Chondrocyte (in vitro differentiated cells): ENCODE results near the gene TMEM33. TPM values are rescaled to one million over a fixed set of nuclear protein-coding genes. Genes with fewer than 3 reads are reported as not detected.

ENCODE experiments used
- DNase-seq: peaks from one replicate; pipeline ENCODE4 v3.0.0; 2021; ENCODE audit warnings: mixed read lengths, low spot score
- H3K27ac Mint-ChIP-seq: one replicate; pipeline ENCODE4 v1.8.0; 2021; ENCODE audit warnings: mild to moderate bottlenecking, moderate library complexity, mixed read lengths; ENCODE audit not compliant: unreplicated experiment
- H3K27me3 Mint-ChIP-seq: 2 replicates; pipeline ENCODE4 v1.8.0; 2021; ENCODE audit warnings: low read depth, mixed read lengths
- H3K36me3 Mint-ChIP-seq: 2 replicates; pipeline ENCODE4 v1.8.0; 2021; ENCODE audit warnings: low read depth, mixed read lengths
- H3K4me1 Mint-ChIP-seq: 2 replicates; pipeline ENCODE4 v1.8.0; 2021; ENCODE audit warnings: low read depth, mild to moderate bottlenecking, mixed read lengths
- H3K4me3 Mint-ChIP-seq: one replicate; pipeline ENCODE4 v1.8.0; 2021; ENCODE audit warnings: mild to moderate bottlenecking, moderate library complexity, mixed read lengths; ENCODE audit not compliant: unreplicated experiment
- H3K9me3 Mint-ChIP-seq: 2 replicates; pipeline ENCODE4 v1.8.0; 2021; ENCODE audit warnings: low read depth, mixed read lengths
- long read RNA-seq: library from polyadenylated mRNA; stranded (forward); transcript quantifications from one replicate; pipeline ENCODE4 v2.0.0, GENCODE V29; 2021
- total RNA-seq: library from RNA; stranded (reverse); gene quantifications from 3 replicates; pipeline ENCODE4 v1.2.1, GENCODE V29; 2021
- TF ChIP-seq, protein P1 (sequence below): fragments of 200-600 bp; sonication (generic); IDR thresholded peaks from 2 replicates; pipeline ENCODE4 v1.5.0; 2021; ENCODE audit warnings: antibody characterized with exemption, mild to moderate bottlenecking, moderate library complexity

The TMEM33 gene
- 49.9 to 53.1 TPM (median 50.8 TPM) in 3 replicates for total RNA-seq
- long read RNA-seq, full-length matches to known transcripts: 18 of 22 reads
- long read RNA-seq, partial matches to known transcripts: 3 of 22 reads
- long read RNA-seq, other reads (novel, unspliced or antisense): 1 of 22 reads

- peaks cover 30% of the 10 kb centered on the region for H3K4me1 Mint-ChIP-seq
- peaks cover 4% of the 10 kb centered on the region for H3K36me3 Mint-ChIP-seq
- DNase-seq: no peak
- H3K9me3 Mint-ChIP-seq: peaks cover 4% of the 10 kb centered on the region
- H3K27ac Mint-ChIP-seq: peak within 1 kb of the TSS; percentile 93
- peaks cover 14% of the 10 kb centered on the region for H3K27me3 Mint-ChIP-seq
- TF ChIP-seq, protein P1, sequence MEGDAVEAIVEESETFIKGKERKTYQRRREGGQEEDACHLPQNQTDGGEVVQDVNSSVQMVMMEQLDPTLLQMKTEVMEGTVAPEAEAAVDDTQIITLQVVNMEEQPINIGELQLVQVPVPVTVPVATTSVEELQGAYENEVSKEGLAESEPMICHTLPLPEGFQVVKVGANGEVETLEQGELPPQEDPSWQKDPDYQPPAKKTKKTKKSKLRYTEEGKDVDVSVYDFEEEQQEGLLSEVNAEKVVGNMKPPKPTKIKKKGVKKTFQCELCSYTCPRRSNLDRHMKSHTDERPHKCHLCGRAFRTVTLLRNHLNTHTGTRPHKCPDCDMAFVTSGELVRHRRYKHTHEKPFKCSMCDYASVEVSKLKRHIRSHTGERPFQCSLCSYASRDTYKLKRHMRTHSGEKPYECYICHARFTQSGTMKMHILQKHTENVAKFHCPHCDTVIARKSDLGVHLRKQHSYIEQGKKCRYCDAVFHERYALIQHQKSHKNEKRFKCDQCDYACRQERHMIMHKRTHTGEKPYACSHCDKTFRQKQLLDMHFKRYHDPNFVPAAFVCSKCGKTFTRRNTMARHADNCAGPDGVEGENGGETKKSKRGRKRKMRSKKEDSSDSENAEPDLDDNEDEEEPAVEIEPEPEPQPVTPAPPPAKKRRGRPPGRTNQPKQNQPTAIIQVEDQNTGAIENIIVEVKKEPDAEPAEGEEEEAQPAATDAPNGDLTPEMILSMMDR: peak; percentile 54
- H3K4me3 Mint-ChIP-seq: peak within 1 kb of the TSS; percentile 99
Observed at GRCh38 chr4:41934901-41935651, at the start of gene TMEM33. Gene TMEM33, plus strand, starts transcription at chr4:41935429. Its CDS starts 56 bp downstream, at chr4:41935485.

DNA sequence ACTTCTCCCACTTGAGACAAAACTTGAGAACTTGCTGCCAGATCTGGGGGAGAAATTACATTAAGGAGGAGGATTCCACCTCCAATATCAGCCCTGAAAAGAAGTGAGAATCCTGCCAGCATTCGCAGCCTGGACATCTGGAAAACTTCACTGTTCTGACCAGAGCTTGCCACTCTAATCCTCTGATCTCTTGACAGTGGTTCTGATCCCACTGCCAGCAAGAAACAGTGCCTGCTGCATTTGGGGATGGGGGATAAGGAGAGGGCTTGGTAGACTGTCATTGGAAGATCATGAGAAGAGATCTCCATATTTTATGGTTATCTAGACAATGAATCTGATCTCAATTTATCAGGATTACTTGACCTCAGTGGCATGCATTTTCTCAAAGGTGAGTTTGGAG, 49.8 kb upstream of the TMEM33 start:
- Mint-ChIP-seq H3K4me3 (no peak overlapping the region), H3K27me3 (peaks cover 76% of the 10 kb centered on the region), H3K4me1 (peaks cover 13% of the 10 kb centered on the region), H3K9me3 (no peaks in the 10 kb centered on the region), H3K36me3 (no peaks in the 10 kb centered on the region), H3K27ac (no peak overlapping the region)
- DNase-seq: no peak
- TF ChIP-seq, protein P1: no peak

GRCh38 chr4:41887277-41887676, 48.0 kb upstream of the TMEM33 start:
- H3K4me1 Mint-ChIP-seq: no peaks in the 10 kb centered on the region
- no peak overlapping the region for H3K4me3 Mint-ChIP-seq

DNA sequence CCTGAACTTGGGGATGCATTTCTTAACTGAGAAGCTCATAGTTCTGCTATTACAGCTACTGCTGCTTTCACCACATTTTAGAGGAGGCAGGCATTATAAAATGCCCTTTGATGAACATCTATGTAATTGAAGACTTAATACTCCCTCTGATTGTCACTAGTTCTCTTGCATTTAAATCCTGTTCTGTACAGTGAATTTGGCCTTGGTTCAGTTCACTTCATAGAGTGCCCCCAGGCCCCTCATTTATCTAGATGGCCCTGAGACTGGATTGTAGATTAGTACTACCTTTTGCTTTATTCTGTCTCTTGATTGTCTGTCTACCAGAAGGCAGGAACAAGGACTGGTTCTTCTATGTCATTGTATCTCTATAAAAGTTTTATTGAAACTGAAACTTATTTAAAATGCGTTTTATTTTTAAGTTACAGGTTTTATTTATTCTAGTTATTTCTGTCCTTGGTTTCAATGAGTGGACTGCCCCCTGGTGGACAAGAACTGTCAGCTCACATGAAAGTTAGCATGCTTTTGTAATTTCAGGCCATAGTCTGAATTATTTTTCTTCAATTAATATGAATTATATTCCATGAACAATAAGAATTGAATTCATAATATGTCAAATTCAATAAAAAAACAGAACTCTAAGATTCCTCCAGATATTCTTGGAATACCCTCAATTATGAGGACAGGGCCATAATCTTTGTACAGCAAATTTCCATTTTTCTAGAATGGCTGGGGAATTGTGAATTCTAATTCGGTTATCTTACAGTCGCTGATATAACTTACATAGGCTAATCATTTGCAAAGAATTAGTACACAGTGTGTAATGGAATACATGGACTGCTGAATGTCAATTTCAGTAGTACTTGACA, 47.2 kb upstream of the TMEM33 start:
- no peaks in the 10 kb centered on the region for H3K4me1 Mint-ChIP-seq
- TF ChIP-seq, protein P1: peak; percentile 99
- H3K36me3 Mint-ChIP-seq: no peaks in the 10 kb centered on the region
- peaks cover 81% of the 10 kb centered on the region for H3K27me3 Mint-ChIP-seq
- H3K27ac Mint-ChIP-seq: no peak overlapping the region
- no peak for DNase-seq
- H3K9me3 Mint-ChIP-seq: no peaks in the 10 kb centered on the region
- H3K4me3 Mint-ChIP-seq: no peak overlapping the region

More at GRCh38 chr4:41887277-41887676, 48.0 kb upstream of the TMEM33 start:
- H3K27ac Mint-ChIP-seq: no peak overlapping the region
- H3K36me3 Mint-ChIP-seq: no peaks in the 10 kb centered on the region
- TF ChIP-seq, protein P1: no peak
- no peak for DNase-seq
- H3K9me3 Mint-ChIP-seq: no peaks in the 10 kb centered on the region
- H3K27me3 Mint-ChIP-seq: peaks cover 76% of the 10 kb centered on the region

DNA sequence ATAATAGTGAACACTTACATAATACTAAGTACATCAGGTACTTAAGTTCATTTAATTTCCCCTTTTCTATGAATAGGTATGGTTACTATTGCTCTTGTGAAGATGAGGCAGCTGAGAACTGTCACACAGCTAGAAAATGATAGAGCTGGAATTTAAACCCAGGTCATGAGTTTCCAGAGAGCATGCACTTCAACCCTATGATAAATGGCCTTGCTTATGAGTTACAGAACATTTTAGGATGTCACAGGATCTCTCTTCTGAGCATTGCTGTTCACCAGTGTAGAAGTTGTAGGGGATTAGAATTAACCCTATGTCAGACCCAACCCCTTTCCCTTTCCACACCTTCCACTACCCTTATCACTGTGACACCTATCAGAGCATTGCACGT, 46.5 kb upstream of the TMEM33 start:
- no peak for DNase-seq
- Mint-ChIP-seq H3K27me3 (peaks cover 75% of the 10 kb centered on the region), H3K27ac (no peak overlapping the region), H3K36me3 (no peaks in the 10 kb centered on the region), H3K4me3 (no peak overlapping the region), H3K9me3 (no peaks in the 10 kb centered on the region), H3K4me1 (no peaks in the 10 kb centered on the region)
- TF ChIP-seq, protein P1: no peak
